Gastroesophageal sphincter (tissue), 4 donors: Measurements from ENCODE around the gene ABCA5. TPM values are rescaled to one million over a fixed set of nuclear protein-coding genes. Genes with fewer than 3 reads are reported as not detected.
"Not testable (repeated sequence)": the region's sequence is repeated elsewhere in the genome, so short reads cannot be mapped to it uniquely, and the experiment has no call there.

Experiments
- ATAC-seq: fragments of 150-250 bp; one replicate; pipeline ENCODE4 v1.9.1; 2016; ENCODE audit warnings: mild to moderate bottlenecking, moderate library complexity
- H3K27ac ChIP-seq, 4 donors: fragments of 200-600 bp; sonication (generic) in 3 of 4; 1 replicate in 3 of 4; 2 replicates in 1 of 4; pipeline ENCODE4 v1.5.1; 2016 to 2019
- H3K27me3 ChIP-seq: fragments of 200-600 bp; sonication (generic); one replicate; pipeline ENCODE4 v1.5.1; 2019
- H3K36me3 ChIP-seq, 2 donors: fragments of 200-600 bp; sonication (generic); one replicate each; pipeline ENCODE4 v1.5.1; 2019; ENCODE audit warnings: control low read depth in 1 of 2
- H3K4me1 ChIP-seq, 3 donors: fragments of 200-600 bp; sonication (generic); 1 replicate in 2 of 3; 2 replicates in 1 of 3; pipeline ENCODE4 v1.5.1; 2016 to 2019; ENCODE audit warnings: control low read depth in 2 of 3
- H3K4me3 ChIP-seq, 2 donors: fragments of 200-600 bp; sonication (generic); one replicate each; pipeline ENCODE4 v1.5.1; 2019; ENCODE audit warnings: mild to moderate bottlenecking in 1 of 2, moderate library complexity in 1 of 2
- H3K9me3 ChIP-seq, 3 donors: fragments of 200-600 bp; sonication (generic); one replicate each; pipeline ENCODE4 v1.5.1; 2017 to 2019; ENCODE audit warnings: control low read depth in 2 of 3
- EP300 ChIP-seq: sonication (generic); formaldehyde crosslinking; IDR thresholded peaks from one replicate; pipeline ENCODE4 v1.6.1; 2017; ENCODE audit warnings: antibody characterized with exemption, mild to moderate bottlenecking
- POLR2A ChIP-seq, 2 donors: fragments of 450-650 bp; IDR thresholded peaks; one replicate each; pipeline ENCODE4 v1.6.1; 2017; ENCODE audit warnings: antibody characterized with exemption in 2 of 2, mild to moderate bottlenecking in 2 of 2, moderate library complexity in 1 of 2
- POLR2AphosphoS5 ChIP-seq: sonication (generic); formaldehyde crosslinking; IDR thresholded peaks from one replicate; pipeline ENCODE4 v1.6.1; 2017; ENCODE audit warnings: antibody characterized with exemption
- WGBS, 2 donors: methylation state at CpG; one replicate each; pipeline ENCODE4 v1.1.5; 2018; ENCODE audit warnings: low coverage in 1 of 2; 5-methylcytosine and 5-hydroxymethylcytosine counted together
- small RNA-seq, 4 donors: library from RNA; depleted of rRNA; stranded (forward); fragments of <200 nt; gene quantifications; one replicate each; pipeline ENCODE3, GENCODE V24; 2016
- total RNA-seq, 4 donors: library from RNA; depleted of rRNA; stranded (reverse); fragments of >200 nt; gene quantifications; one replicate each; pipeline ENCODE4 v1.1.0, GENCODE V29; 2016
- TF ChIP-seq, protein P1 (sequence below), 4 experiments: fragments of 200-600 bp in 2 of 4; fragments of 450-650 bp in 2 of 4; sonication (generic) in 1 of 4; IDR thresholded peaks; one replicate each; pipeline ENCODE4 v1.5.1; 2017 to 2019; ENCODE audit warnings: antibody characterized with exemption in 4 of 4, mild to moderate bottlenecking in 2 of 4, moderate library complexity in 2 of 4

Gene ABCA5
- total RNA-seq, 4 donors from 2014 or later: 9.4 to 42.0 (median 22.0) TPM

DNA sequence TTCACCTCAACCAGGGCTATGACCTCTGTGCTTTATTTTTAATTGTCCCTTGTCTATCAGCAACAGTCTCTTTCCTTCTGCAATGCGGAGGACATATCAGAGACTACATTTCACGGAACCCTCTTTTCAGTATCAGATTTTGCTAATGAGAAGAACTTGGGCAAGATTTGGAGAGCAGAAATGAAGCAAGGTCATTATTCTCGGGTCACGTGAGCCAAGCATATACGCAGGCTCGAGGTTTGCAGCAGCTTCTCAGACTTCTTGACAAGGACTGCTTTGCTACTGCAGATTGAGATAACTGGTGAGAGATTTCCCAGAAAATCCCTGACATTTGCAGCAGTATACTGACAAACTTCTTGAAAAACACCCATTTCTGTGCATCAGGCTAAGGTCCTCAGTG, 128.7 kb downstream of the ABCA5 start:
- WGBS, 2 donors: 75 to 93% methylated on average over 3 to 6 of the region's 6 CpGs
- Histone ChIP-seq H3K4me1 (no peaks in the 10 kb centered on the region), H3K27me3 (no peaks in the 10 kb centered on the region), H3K36me3 (peaks cover 0 to 8% of the 10 kb centered on the region in 2 donors), H3K9me3 (no peaks in the 10 kb centered on the region), H3K27ac (no peak overlapping the region), H3K4me3 (no peak overlapping the region)
- TF ChIP-seq POLR2A (IDR thresholded peaks at IDR 0.05): no peak
- TF ChIP-seq, protein P1, sequence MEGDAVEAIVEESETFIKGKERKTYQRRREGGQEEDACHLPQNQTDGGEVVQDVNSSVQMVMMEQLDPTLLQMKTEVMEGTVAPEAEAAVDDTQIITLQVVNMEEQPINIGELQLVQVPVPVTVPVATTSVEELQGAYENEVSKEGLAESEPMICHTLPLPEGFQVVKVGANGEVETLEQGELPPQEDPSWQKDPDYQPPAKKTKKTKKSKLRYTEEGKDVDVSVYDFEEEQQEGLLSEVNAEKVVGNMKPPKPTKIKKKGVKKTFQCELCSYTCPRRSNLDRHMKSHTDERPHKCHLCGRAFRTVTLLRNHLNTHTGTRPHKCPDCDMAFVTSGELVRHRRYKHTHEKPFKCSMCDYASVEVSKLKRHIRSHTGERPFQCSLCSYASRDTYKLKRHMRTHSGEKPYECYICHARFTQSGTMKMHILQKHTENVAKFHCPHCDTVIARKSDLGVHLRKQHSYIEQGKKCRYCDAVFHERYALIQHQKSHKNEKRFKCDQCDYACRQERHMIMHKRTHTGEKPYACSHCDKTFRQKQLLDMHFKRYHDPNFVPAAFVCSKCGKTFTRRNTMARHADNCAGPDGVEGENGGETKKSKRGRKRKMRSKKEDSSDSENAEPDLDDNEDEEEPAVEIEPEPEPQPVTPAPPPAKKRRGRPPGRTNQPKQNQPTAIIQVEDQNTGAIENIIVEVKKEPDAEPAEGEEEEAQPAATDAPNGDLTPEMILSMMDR (IDR thresholded peaks at IDR 0.05): no peak
- TF ChIP-seq EP300: no peak
- TF ChIP-seq POLR2AphosphoS5: no peak
- no peak for ATAC-seq

DNA sequence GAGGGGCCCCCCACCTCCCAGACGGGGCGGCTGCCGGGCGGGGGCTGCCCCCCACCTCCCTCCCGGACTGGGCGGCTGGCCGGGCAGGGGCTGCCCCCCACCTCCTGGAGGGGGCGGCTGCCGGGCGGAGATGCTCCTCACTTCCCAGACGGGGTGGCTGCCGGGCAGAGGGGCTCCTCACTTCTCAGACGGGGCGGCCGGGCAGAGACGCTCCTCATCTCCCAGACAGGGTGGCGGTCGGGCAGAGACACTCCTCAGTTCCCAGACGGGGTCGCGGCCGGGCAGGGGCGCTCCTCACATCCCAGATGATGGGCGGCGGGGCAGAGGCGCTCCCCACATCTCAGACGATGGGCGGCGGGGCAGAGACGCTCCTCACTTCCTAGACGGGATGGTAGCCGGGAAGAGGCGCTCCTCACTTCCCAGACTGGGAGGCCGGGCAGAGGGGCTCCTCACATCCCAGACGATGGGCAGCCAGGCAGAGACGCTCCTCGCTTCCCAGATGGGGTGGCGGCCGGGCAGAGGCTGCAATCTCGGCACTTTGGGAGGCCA, 130.8 kb downstream of the ABCA5 start:
- not testable (repeated sequence) for H3K4me1 ChIP-seq, H3K9me3 ChIP-seq, ATAC-seq, H3K27ac ChIP-seq, H3K27me3 ChIP-seq, H3K4me3 ChIP-seq
- WGBS, 2 donors: no CpG with 5 or more reads among the region's 40 CpGs
- H3K36me3 ChIP-seq: peaks cover 0 to 24% of the 10 kb centered on the region in 2 donors

Small RNA genes within 50 kb of the gene (small RNA-seq; reads per million reads assigned to genes)
- gene RF00561: 0 reads per million in 4 donors
- 0 reads per million in 4 donors for gene SNRPGP4

Other genes starting within 250 kb of the ABCA5 start
- gene ABCA6, start 185.2 kb downstream of the ABCA5 start, total RNA-seq: 100 to 1,000 TPM in 1 of 4 donors, 10 to 100 TPM in 3; 35.8 to 133 (median 71.1) TPM
- 10 to 100 TPM in 1 of 4 donors, 1 to 10 TPM in 3; 2.7 to 15.1 (median 5.5) TPM for gene ABCA10, start 98.3 kb downstream of the ABCA5 start, total RNA-seq
- 1 to 10 TPM in 3 of 4 donors, under 1 TPM in 1; 0.69 to 8.7 (median 2.4) TPM for gene MAP2K6, start 87.6 kb upstream of the ABCA5 start, total RNA-seq